GM21447 (cell line): Measurements from ENCODE around the gene ISCU.
"Not testable (repeated sequence)": the region's sequence is repeated elsewhere in the genome, so short reads cannot be mapped to it uniquely, and the experiment has no call there.

Experiments used
- ATAC-seq: cut with Tn5 transposase; IDR thresholded peaks from one replicate; pipeline ENCODE4 v1.9.1; 2021; ENCODE audit not compliant: unreplicated experiment

The ISCU gene

GRCh38 chr12:108616941-108617858 is 54.8 kb downstream of the ISCU start:
- peak; percentile 76 for ATAC-seq

- no peak for ATAC-seq
Measured at GRCh38 chr12:108618079-108618952, 55.9 kb downstream of the ISCU start.

DNA sequence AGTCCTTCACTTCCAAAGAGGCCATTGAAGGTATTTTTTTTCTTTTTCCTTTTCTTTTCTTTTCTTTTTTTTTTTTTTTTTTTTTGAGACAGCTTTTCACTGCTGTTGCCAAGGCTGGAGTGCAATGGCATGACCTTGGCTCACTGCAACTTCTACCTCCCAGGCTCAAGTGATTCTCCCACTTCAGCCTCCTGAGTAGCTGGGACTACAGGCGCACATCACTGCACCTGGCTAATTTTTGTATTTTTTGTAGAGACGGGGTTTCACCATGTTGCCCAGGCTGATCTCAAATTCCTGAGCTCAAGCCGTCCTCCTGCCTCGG is 56.5 kb downstream of the ISCU start:
- ATAC-seq = not testable (repeated sequence)
